SW480 (cell line): Measurements from ENCODE around the gene HEY2.
"Not testable (repeated sequence)": the region's sequence is repeated elsewhere in the genome, so short reads cannot be mapped to it uniquely, and the experiment has no call there.

Source experiments
- DNase-seq: peaks from one replicate; pipeline ENCODE4 v3.0.0-alpha.2; 2016; ENCODE audit warnings: low spot score

The HEY2 gene

DNA sequence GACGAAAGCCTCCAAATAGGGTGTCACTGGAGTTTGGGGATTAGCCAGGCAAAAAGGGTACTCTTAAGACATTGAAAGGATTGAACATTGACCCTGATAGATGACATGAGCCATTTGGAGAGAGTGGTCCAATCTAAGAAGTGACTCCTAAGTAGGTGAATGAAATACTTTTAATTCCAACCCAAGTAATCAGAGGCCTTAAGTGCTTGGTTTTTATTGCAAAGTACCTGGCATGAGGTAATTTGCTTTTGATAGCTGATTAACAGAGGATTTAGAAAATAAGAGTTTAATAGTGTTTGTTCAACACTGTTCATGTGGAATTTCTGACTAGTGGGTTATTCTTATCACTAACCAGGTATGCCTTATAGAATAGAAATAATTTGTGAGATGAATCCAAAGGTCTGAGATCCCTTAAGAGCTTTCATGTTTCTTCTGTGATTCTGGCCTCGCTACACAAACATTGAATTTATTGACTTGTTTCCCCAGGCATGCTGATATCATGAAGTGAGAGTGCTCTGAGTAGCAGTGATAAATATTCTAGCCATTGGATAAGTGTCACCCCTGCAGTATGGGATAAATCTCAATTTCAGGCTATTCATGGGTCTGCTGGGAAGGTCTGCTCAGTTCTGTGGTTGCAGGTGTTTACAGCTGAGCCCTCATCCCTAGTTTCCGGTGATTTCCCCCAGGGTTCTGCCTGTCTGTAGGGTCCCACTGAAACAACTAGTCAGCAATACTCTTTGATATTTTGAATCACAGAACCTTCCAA lies 47.9 kb downstream of the HEY2 start:
- no peak for DNase-seq

DNA sequence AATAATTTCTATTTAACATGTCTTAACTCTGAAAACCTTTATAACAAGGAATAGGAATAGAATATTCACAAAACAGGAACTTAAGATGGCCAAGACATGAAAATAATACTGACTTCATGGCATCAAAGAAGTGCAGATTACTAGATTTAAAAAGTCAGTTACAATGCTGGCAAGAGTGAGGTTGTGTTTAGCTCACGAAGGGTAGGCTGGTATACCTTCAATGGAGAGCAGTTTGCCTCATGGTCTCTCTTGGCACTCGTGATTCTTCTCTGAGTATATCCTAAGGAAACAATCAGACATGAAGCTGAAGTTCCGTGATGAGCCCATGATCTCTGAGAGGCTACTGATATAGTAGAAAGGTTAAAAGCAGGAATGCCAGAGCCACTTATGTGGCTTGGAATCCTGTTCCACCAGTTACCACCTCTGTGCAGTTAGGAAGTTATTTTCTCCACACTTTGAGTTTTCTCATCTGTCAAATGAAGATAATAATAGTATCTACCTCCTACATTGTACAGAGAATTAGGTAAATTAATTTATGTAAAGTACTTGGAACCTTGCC lies 48.5 kb downstream of the HEY2 start:
- no peak for DNase-seq

DNA sequence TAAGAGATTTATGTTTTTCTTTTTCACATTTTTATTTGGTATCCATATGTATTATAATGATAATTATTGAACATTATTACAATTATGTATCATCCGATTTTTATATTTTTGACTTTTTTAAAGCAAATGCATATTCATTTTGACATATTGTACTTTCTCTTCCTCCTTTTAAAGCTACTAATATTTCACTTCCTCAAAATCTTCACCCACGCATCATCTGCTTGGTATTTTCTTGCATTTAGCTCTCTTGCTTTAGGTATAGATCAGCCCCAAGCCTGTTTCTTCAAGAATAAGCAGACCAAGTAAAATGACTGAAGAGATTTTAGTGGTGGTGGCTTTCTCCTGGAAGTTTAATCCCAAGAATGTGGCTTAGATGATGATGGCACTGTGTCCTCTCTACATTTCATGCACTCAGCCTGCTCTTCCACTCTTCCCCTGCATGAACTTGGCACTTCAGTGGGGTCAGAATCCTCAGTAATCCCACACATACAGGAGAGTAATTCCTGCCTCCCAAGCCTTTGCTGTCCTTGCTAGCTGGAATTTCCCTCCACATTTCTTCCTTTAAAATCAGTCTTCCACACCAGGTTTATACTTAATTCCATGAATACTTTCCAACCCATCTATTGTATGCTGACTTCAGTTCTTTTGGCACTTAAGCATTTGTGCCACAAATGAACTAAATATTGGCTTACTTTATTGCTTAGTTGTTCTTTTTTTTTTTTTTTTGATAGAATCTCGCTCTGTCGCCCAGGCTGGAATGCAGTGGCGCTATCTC lies 49.5 kb downstream of the HEY2 start:
- DNase-seq = no peak

DNA sequence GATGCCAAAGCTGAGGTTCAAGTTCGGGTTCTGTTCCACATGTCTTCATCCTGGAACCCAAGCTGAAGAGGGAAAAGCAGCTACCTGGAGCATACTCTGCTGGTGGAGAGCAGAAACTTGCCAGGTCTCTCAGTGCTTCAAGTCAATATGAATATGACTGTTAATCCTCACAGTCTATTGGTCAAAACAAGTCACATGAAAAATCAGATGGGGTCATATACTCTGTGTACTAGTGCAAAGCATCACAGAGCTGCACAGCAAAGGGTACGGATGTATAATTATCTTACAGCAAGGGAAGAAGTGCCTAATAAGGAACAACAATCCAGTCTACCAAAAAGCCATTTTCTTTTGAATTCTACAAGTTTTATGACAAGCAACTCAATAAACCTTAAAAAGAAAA lies 53.0 kb downstream of the HEY2 start:
- no peak for DNase-seq

DNA sequence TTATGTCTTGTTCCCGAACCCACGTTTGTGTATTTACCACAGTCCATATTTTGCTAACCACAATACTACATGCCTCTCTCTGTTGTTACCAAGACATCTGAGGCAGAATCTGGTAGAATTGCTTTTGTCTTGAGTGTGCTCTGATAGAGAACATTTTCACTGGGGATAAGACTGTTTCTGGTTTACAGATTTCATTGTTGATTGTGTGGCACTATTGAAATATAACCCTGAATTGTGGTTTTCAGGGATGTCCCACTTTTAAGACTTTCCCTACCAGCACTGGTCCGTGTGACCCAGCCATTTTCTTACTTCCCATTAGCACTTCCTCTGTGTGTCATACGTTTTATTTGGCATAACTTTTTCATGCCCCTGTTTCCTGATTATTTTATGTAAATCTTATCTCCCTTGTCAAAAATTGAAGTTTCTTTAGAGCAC lies 53.5 kb downstream of the HEY2 start:
- no peak for DNase-seq

DNA sequence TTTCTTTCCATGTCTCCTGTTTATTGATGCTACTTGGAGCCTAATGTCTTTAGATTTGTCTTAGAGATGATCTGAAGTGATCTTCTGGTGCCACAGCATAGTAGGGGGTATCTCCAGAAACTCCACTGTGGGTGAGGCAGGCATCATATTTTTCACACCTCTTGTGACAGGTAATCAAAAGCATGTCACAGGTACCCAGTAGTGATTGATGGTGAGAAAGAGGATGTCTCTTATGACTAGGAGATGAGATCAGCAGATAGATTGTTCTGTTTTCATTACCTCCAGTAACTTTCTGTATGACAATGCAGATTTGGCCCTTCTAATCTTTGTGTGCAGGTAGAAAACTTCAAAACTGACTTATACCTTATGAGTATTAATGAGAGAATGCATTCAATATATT lies 54.8 kb downstream of the HEY2 start:
- no peak for DNase-seq

GRCh38 chr6:125804866-125805425 lies 55.5 kb downstream of the HEY2 start:
- not testable (repeated sequence) for DNase-seq

DNA sequence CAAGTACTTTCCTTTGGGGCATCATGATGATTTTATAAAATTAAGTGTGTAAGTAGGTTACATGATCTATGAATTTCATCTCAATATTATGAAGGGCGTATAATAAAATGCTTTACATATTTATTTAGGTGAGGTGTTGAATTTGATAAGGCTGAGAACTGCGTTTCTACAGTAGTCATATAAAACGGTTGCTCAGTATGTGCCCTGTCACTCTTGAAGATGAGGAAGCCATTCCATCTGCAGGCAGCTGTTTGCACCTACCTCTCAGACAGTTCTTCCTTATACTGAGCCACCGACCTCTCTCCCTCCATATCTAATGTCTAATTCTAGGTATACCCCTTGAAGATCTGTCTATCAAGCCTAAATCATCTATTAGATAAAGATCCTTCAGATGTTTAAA lies 57.4 kb downstream of the HEY2 start:
- no peak for DNase-seq

DNA sequence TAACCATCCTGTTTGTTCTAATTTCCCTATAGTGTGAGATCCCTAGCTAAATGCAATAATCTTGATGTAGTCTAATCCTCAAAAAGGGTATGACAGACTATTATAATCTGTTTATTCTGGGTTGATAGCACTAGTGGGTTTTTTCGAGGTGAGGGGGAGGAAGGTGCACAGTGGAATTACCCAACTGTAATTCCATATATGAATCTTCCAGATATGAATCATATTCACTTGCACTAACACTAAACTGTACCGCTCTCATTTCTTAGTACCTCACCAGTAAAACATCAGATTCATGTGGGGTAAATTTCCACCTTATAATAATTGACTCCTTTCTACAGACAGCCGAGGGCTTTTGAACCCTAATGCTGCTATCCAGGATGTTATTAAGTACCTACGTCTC lies 57.9 kb downstream of the HEY2 start:
- no peak for DNase-seq

DNA sequence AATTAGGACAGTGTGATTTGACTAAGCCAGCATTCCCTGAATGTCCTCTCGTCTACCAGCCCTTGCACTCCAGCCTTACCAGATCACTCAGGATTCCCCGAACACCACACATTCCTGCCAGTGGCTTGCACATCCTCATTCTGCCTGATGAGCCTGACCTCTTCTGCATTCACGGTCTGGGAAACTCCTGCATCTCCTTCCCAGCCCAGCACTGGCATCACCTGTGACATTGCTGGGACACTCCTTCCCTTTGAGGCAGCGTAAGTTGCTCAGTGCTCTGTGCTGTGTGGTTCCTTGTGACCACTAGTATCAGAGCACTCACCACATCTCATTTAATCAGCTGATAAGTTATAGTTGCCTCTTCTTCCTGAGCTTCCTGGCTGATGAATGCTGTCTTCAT lies 58.6 kb downstream of the HEY2 start:
- DNase-seq = no peak

GRCh38 chr6:125808591-125808990 lies 59.2 kb downstream of the HEY2 start:
- DNase-seq = no peak

GRCh38 chr6:125809570-125810170 lies 60.2 kb downstream of the HEY2 start:
- DNase-seq = no peak

GRCh38 chr6:125810445-125810844 lies 61.0 kb downstream of the HEY2 start:
- DNase-seq = no peak
